Activated gamma-delta T cell treated with anti-CD3 and anti-CD28 coated beads, Interleukin-2, amount 50 U/mL, for 16 hours (primary cell): ENCODE measurements around the gene POLD1.
"Not testable (repeated sequence)": the region's sequence is repeated elsewhere in the genome, so short reads cannot be mapped to it uniquely, and the experiment has no call there.

ENCODE experiments used
- DNase-seq: peaks from one replicate; pipeline ENCODE4 v3.0.0-alpha.2; 2020; ENCODE audit warnings: low read depth

The POLD1 gene

GRCh38 chr19:50383852-50384684 lies at the start of gene POLD1:
Gene POLD1 (plus strand): TSS chr19:50384347. CDS start chr19:50398852, 14,505 bp downstream.
- peak; percentile 97 for DNase-seq

GRCh38 chr19:50334741-50335421 lies 49.3 kb upstream of the POLD1 start:
- no peak for DNase-seq

GRCh38 chr19:50337031-50337430 lies 47.1 kb upstream of the POLD1 start:
- DNase-seq, result not testable (repeated sequence)

- no peak for DNase-seq
These were observed 43.8 kb upstream of the POLD1 start for GRCh38 chr19:50340331-50340730.

GRCh38 chr19:50341091-50341564 lies 43.0 kb upstream of the POLD1 start:
- DNase-seq, result no peak

GRCh38 chr19:50344661-50345318 lies 39.4 kb upstream of the POLD1 start:
- no peak for DNase-seq

- DNase-seq, result not testable (repeated sequence)
These were observed 37.0 kb upstream of the POLD1 start for GRCh38 chr19:50347089-50347581.

GRCh38 chr19:50349277-50350057 lies 34.7 kb upstream of the POLD1 start:
- DNase-seq, result no peak

GRCh38 chr19:50352242-50352641 lies 31.9 kb upstream of the POLD1 start:
- no peak for DNase-seq

GRCh38 chr19:50353487-50353880 lies 30.7 kb upstream of the POLD1 start:
- DNase-seq, result not testable (repeated sequence)

- DNase-seq, result no peak
These were observed 27.4 kb upstream of the POLD1 start for GRCh38 chr19:50356691-50357177.

- DNase-seq, result peak; percentile 83
These were observed 26.7 kb upstream of the POLD1 start for GRCh38 chr19:50357178-50358100.

GRCh38 chr19:50358483-50359327 lies 25.4 kb upstream of the POLD1 start:
- peak; percentile 56 for DNase-seq

- no peak for DNase-seq
These were observed 24.8 kb upstream of the POLD1 start for GRCh38 chr19:50359328-50359818.

- DNase-seq, result no peak
These were observed 22.7 kb upstream of the POLD1 start for GRCh38 chr19:50361290-50362029.

- no peak for DNase-seq
These were observed 22.1 kb upstream of the POLD1 start for GRCh38 chr19:50362030-50362412.

- DNase-seq, result no peak
These were observed 21.3 kb upstream of the POLD1 start for GRCh38 chr19:50362656-50363424.
